PC-3 (cell line): ENCODE measurements around the gene KRT73. TPM values are rescaled to one million over a fixed set of nuclear protein-coding genes. Genes with fewer than 3 reads are reported as not detected.

ENCODE experiments used
- ATAC-seq: fragments of 200-7000 bp; cut with Tn5 transposase; 2 replicates; pipeline ENCODE4 v1.9.1; 2020; ENCODE audit warnings: mild to moderate bottlenecking, moderate library complexity
- Bru-seq: library from RNA; stranded (reverse); fragments of 400-500 nt; gene quantifications from one replicate; lab custom pipeline; 2021; lab: Mats Ljungman, UMichigan
- BruChase-seq, 2 experiments: library from RNA; stranded (reverse); fragments of 400-500 nt; gene quantifications; one replicate each; lab custom pipeline; 2021; lab: Mats Ljungman, UMichigan
- BruUV-seq: library from RNA; stranded (reverse); fragments of 400-500 nt; replicated peaks from 2 replicates; lab custom pipeline; 2021; lab: Mats Ljungman, UMichigan
- CTCF ChIA-PET: fragments of 300-600 bp; sonication (Branson Sonifier 250); formaldehyde crosslinking; loops from one replicate; lab custom pipeline; 2022; ENCODE audit warnings: antibody characterized with exemption; lab: Charles Lee
- POLR2A ChIA-PET: fragments of 300-600 bp; sonication (Branson Sonifier 250); formaldehyde crosslinking; loops from one replicate; lab custom pipeline; 2022; ENCODE audit warnings: antibody characterized with exemption; ENCODE audit not compliant: unreplicated experiment; lab: Charles Lee
- DNase-seq: peaks from one replicate; pipeline ENCODE4 v3.0.0-alpha.2; 2015
- H2AFZ ChIP-seq: fragments of 300-600 bp; sonication (generic); 2 replicates; pipeline ENCODE4 v1.6.0; 2016; ENCODE audit warnings: antibody characterized with exemption, low read length
- H3F3A ChIP-seq: fragments of 300-600 bp; sonication (generic); one replicate; pipeline ENCODE4 v1.6.0; 2017; ENCODE audit warnings: antibody characterized with exemption, low read length, control low read depth, mild to moderate bottlenecking; ENCODE audit not compliant: unreplicated experiment
- H3K27ac ChIP-seq: fragments of 300-600 bp; sonication (generic); 2 replicates; pipeline ENCODE4 v1.5.1; 2016; ENCODE audit warnings: mild to moderate bottlenecking, low read length
- H3K27me3 ChIP-seq: fragments of 300-600 bp; sonication (generic); 2 replicates; pipeline ENCODE4 v1.6.1; 2016; ENCODE audit warnings: low read length, mixed read lengths
- H3K36me3 ChIP-seq: fragments of 300-600 bp; sonication (generic); 2 replicates; pipeline ENCODE4 v1.6.1; 2016; ENCODE audit warnings: low read depth, mixed run types, low read length, mixed read lengths
- H3K4me1 ChIP-seq: fragments of 300-600 bp; sonication (generic); 2 replicates; pipeline ENCODE4 v1.5.1; 2016; ENCODE audit warnings: low read length; ENCODE audit not compliant: insufficient read depth
- H3K4me2 ChIP-seq: fragments of 300-600 bp; sonication (generic); 2 replicates; pipeline ENCODE4 v1.6.0; 2016; ENCODE audit warnings: low read length
- H3K4me3 ChIP-seq: fragments of 300-600 bp; sonication (generic); 2 replicates; pipeline ENCODE4 v1.5.1; 2016; ENCODE audit warnings: mild to moderate bottlenecking, low read length, mixed read lengths
- H3K79me2 ChIP-seq: fragments of 300-600 bp; sonication (generic); 2 replicates; pipeline ENCODE4 v1.6.1; 2017; ENCODE audit warnings: low read length, mixed read lengths
- H3K9ac ChIP-seq: fragments of 300-600 bp; sonication (generic); 2 replicates; pipeline ENCODE4 v1.6.0; 2016; ENCODE audit warnings: mild to moderate bottlenecking, low read length
- H3K9me2 ChIP-seq: fragments of 300-600 bp; sonication (generic); replicated peaks from 2 replicates; pipeline ENCODE4 v1.6.1; 2016; ENCODE audit warnings: mixed run types, low read length, mixed read lengths
- H3K9me3 ChIP-seq: fragments of 300-600 bp; sonication (generic); 2 replicates; pipeline ENCODE4 v1.6.1; 2016; ENCODE audit warnings: low read length, mixed read lengths
- H4K20me1 ChIP-seq: fragments of 300-600 bp; sonication (generic); 2 replicates; pipeline ENCODE4 v1.6.1; 2016; ENCODE audit warnings: low read length, mixed read lengths
- EZH2 ChIP-seq: fragments of 300-600 bp; sonication (generic); IDR thresholded peaks from one replicate; pipeline ENCODE4 v1.6.1; 2017; ENCODE audit warnings: antibody characterized with exemption, mild to moderate bottlenecking, low read length; ENCODE audit not compliant: unreplicated experiment
- EZH2phosphoT487 ChIP-seq: fragments of 300-600 bp; sonication (generic); IDR thresholded peaks from 2 replicates; pipeline ENCODE4 v1.6.1; 2018; ENCODE audit warnings: mild to moderate bottlenecking, antibody characterized with exemption, low read length, borderline replicate concordance
- intact Hi-C: fragments of 100-400 bp; cut with micrococcal nuclease; formaldehyde crosslinking; loops from 2 replicates; pipeline ENCODE4 v1.9.0; 2023
- long read RNA-seq: library from polyadenylated mRNA; unstranded; transcript quantifications from one replicate; pipeline ENCODE4 v2.0.0, GENCODE V29; 2021; ENCODE audit not compliant: unreplicated experiment
- total RNA-seq: library from RNA; depleted of rRNA; stranded (reverse); fragments of >200 nt; gene quantifications from 2 replicates; pipeline ENCODE4 v1.2.3, GENCODE V29; 2014; rRNA removed
- TF ChIP-seq, protein P1 (sequence below): fragments of 300-600 bp; sonication (generic); conservative IDR thresholded peaks from 2 replicates; pipeline ENCODE4 v1.5.1; 2017; ENCODE audit warnings: antibody characterized with exemption, low read depth, mild to moderate bottlenecking, low read length

The KRT73 gene
- total RNA-seq: not detected in 2 replicates
- Bru-seq, nascent RNA: not detected
- not detected for BruChase-seq, experiment 1, labeled RNA remaining after a 6-hour chase
- not detected for BruChase-seq, experiment 2, labeled RNA remaining after a 2-hour chase
- long read RNA-seq: 0 reads

DNA sequence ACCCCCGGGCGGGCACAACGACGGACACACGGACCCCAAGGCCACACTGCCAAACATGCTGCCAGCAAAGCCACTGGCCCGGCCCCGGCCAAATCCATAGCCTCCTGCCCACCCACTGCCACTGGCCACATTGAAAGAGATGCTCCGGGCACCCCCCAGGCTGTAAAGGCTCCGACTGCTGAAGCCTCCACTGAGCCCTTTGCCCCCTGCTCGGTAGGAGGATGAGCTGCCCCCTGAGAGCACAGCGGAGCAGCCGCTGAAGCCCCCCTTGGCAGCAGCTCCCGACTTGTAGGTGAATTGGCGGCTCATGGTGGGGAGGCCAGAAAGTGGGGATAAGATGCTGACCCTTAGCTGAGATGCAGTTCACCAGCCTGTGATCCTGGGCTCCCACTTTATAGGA, at the start of gene KRT73:
Gene KRT73 (minus strand): TSS at position 344 of the 400 bp plus-strand sequence. CDS start 35 bp downstream, at position 309.
- Histone ChIP-seq H2AFZ (no peak within 1 kb of the TSS), H3K27me3 (peaks cover 40% of the 10 kb centered on the region), H3K4me3 (no peak within 1 kb of the TSS), H3K9me2 (no peaks in the 10 kb centered on the region), H3K27ac (no peak within 1 kb of the TSS), H3F3A (no peaks in the 10 kb centered on the region), H4K20me1 (no peaks in the 10 kb centered on the region), H3K9me3 (no peaks in the 10 kb centered on the region), H3K4me2 (no peak within 1 kb of the TSS), H3K9ac (no peak within 1 kb of the TSS), H3K36me3 (no peaks in the 10 kb centered on the region), H3K79me2 (no peaks in the 10 kb centered on the region), H3K4me1 (no peaks in the 10 kb centered on the region)
- ATAC-seq: no peak
- CTCF ChIA-PET: no interaction called here
- no peak for DNase-seq
- TF ChIP-seq EZH2 (no peak), EZH2phosphoT487 (no peak)
- TF ChIP-seq, protein P1, sequence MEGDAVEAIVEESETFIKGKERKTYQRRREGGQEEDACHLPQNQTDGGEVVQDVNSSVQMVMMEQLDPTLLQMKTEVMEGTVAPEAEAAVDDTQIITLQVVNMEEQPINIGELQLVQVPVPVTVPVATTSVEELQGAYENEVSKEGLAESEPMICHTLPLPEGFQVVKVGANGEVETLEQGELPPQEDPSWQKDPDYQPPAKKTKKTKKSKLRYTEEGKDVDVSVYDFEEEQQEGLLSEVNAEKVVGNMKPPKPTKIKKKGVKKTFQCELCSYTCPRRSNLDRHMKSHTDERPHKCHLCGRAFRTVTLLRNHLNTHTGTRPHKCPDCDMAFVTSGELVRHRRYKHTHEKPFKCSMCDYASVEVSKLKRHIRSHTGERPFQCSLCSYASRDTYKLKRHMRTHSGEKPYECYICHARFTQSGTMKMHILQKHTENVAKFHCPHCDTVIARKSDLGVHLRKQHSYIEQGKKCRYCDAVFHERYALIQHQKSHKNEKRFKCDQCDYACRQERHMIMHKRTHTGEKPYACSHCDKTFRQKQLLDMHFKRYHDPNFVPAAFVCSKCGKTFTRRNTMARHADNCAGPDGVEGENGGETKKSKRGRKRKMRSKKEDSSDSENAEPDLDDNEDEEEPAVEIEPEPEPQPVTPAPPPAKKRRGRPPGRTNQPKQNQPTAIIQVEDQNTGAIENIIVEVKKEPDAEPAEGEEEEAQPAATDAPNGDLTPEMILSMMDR: no peak
- intact Hi-C loops: no loop called here
- BruUV-seq: no TSS peak
- POLR2A ChIA-PET: no interaction called here

DNA sequence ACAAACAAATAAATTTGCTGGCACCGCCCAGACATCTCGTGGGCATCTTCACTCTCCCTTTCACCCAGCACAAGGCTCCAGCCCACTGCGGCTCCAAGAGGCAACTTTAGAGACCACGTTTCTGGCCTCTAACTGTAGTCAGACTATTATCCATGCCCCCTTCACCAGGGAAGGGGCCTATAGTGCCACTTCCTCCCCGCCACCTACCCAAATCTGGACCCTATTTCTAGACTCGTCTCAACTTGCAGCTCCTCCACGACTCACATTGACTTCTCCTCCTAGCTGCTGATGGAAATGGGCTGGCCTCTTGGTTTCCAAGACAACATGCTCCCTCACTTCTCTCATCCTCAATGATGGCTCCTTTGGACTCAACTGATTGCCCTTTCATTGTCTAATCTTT, 49.6 kb upstream of the KRT73 start:
- no peaks in the 10 kb centered on the region for H4K20me1 ChIP-seq
- intact Hi-C loops: loop anchor here (2.0 kb wide), 1 partner anchor 203 kb away; no protein-coding TSS in a partner anchor
- CTCF ChIA-PET: no interaction called here
- no peak for DNase-seq
- H3K9ac ChIP-seq: no peak overlapping the region
- no peak overlapping the region for H3K4me3 ChIP-seq
- H3K9me3 ChIP-seq: no peaks in the 10 kb centered on the region
- H3K27me3 ChIP-seq: peaks cover 30% of the 10 kb centered on the region
- TF ChIP-seq EZH2phosphoT487 (no peak), EZH2 (no peak)
- TF ChIP-seq, protein P1: no peak
- H3K4me2 ChIP-seq: no peak overlapping the region
- POLR2A ChIA-PET: no interaction called here
- H3K27ac ChIP-seq: no peak overlapping the region
- BruUV-seq: no TSS peak
- no peaks in the 10 kb centered on the region for H3F3A ChIP-seq
- no peaks in the 10 kb centered on the region for H3K36me3 ChIP-seq
- H2AFZ ChIP-seq: no peak overlapping the region
- ATAC-seq: no peak
- no peaks in the 10 kb centered on the region for H3K9me2 ChIP-seq
- H3K4me1 ChIP-seq: no peaks in the 10 kb centered on the region
- no peaks in the 10 kb centered on the region for H3K79me2 ChIP-seq

GRCh38 chr12:52667509-52667908, 49.1 kb upstream of the KRT73 start:
- Histone ChIP-seq H3K36me3 (no peaks in the 10 kb centered on the region), H3K27ac (no peak overlapping the region), H3K9me2 (no peaks in the 10 kb centered on the region), H4K20me1 (no peaks in the 10 kb centered on the region), H3F3A (no peaks in the 10 kb centered on the region), H3K4me2 (no peak overlapping the region), H3K79me2 (no peaks in the 10 kb centered on the region), H3K4me1 (no peaks in the 10 kb centered on the region), H3K9ac (no peak overlapping the region), H3K4me3 (no peak overlapping the region), H3K27me3 (peaks cover 30% of the 10 kb centered on the region), H2AFZ (no peak overlapping the region), H3K9me3 (no peaks in the 10 kb centered on the region)
- TF ChIP-seq EZH2: no peak
- TF ChIP-seq EZH2phosphoT487: no peak
- TF ChIP-seq, protein P1: peak; percentile 67
- no TSS peak for BruUV-seq
- POLR2A ChIA-PET: no interaction called here
- ATAC-seq (no peak), DNase-seq (peak; percentile 36)
- intact Hi-C loops: loop anchor here (2.0 kb wide), 1 partner anchor 203 kb away; no protein-coding TSS in a partner anchor
- CTCF ChIA-PET: interaction anchor here (0.7 to 1.7 kb wide), 2 partner anchors 203 to 212 kb away, joined by 4 to 24 read pairs; no protein-coding TSS in a partner anchor
